Body of pancreas (tissue), 4 donors: ENCODE results near the gene SLC25A29.

Source experiments
- CTCF ChIP-seq, 7 experiments: fragments of 450-650 bp in 4 of 7; fragments of 200-600 bp in 3 of 7; sonication (generic) in 3 of 7; IDR thresholded peaks; one replicate each; pipeline ENCODE4 v1.5.1; 2016 to 2019; ENCODE audit warnings: antibody characterized with exemption in 7 of 7
- POLR2A ChIP-seq, 3 donors: fragments of 450-650 bp; IDR thresholded peaks; one replicate each; pipeline ENCODE4 v1.6.1; 2016; ENCODE audit warnings: antibody characterized with exemption in 3 of 3, mild to moderate bottlenecking in 2 of 3

GRCh38 chr14:100329233-100330006, 23.2 kb upstream of the SLC25A29 start:
- no peak for TF ChIP-seq CTCF (IDR thresholded peaks at IDR 0.05)
- TF ChIP-seq POLR2A (IDR thresholded peaks at IDR 0.05) = no peak
